GM12891 (cell line): ENCODE results near the gene GNG2.
"Not testable (repeated sequence)": the region's sequence is repeated elsewhere in the genome, so short reads cannot be mapped to it uniquely, and the experiment has no call there.

Source experiments
- POLR2A ChIP-seq: IDR thresholded peaks from 2 replicates; pipeline ENCODE4 v1.6.1; 2011; ENCODE audit warnings: low read depth, low read length, control low read depth
- TAF1 ChIP-seq: IDR thresholded peaks from 2 replicates; pipeline ENCODE4 v1.6.1; 2011; ENCODE audit warnings: low read depth, low read length, control low read depth

GRCh38 chr14:51905656-51906121 lies 45.3 kb downstream of the GNG2 start:
- TF ChIP-seq TAF1, POLR2A: not testable (repeated sequence)
